SHP77 treated with DMSO at 0.1 percent for 48 hours (cell line): ENCODE results near the gene RIOK3.

Source experiments
- DNase-seq: peaks from one replicate; lab custom pipeline; 2025; lab: John Stamatoyannopoulos, UW

RIOK3 gene

GRCh38 chr18:23530195-23530594 is 77.1 kb downstream of the RIOK3 start:
- DNase-seq: no peak

GRCh38 chr18:23531912-23532311 is 78.8 kb downstream of the RIOK3 start:
- DNase-seq: no peak
